Measurements from ENCODE around the gene SPECC1.

Gene SPECC1

DNA sequence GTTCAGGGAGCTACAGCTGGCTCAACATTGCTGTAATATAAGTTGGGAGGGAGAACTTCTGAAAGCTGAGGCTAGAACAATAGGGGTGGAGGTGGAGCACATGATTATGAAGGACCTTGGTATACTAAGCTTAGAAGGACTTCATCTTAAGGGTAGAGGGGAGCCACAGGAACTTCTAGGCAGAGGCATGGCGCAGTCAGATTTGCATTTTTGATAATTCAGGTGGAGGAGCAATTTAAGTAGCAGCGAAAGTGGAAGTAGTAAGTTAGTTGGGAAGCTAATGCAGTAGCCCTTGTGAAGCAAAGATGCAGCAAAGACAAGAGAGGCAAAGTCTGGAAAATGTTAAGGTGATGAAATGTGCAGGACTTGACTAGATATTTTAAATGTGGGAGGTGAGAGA, 144.1 kb downstream of the SPECC1 start:
- no peak for TF ChIP-seq CTCF (IDR thresholded peaks at IDR 0.05)
- Mint-ChIP-seq H3K9me3 (no peaks in the 10 kb centered on the region), H3K36me3 (ENCODE audit: low read depth) (no peaks in the 10 kb centered on the region), H3K4me1 (peaks cover 6% of the 10 kb centered on the region), H3K27me3 (ENCODE audit: low read depth, poor library complexity) (peaks cover 29% of the 10 kb centered on the region), H3K4me3 (no peak overlapping the region), H3K27ac (no peak overlapping the region)
- DNase-seq: no peak

GRCh38 chr17:20154286-20155000, 145.3 kb downstream of the SPECC1 start:
- Mint-ChIP-seq H3K27ac (no peak overlapping the region), H3K9me3 (no peaks in the 10 kb centered on the region), H3K36me3 (ENCODE audit: low read depth) (no peaks in the 10 kb centered on the region), H3K27me3 (ENCODE audit: low read depth, poor library complexity) (peaks cover 28% of the 10 kb centered on the region), H3K4me1 (peaks cover 6% of the 10 kb centered on the region), H3K4me3 (no peak overlapping the region)
- DNase-seq: no peak
- no peak for TF ChIP-seq CTCF (IDR thresholded peaks at IDR 0.05)

GRCh38 chr17:20155258-20156195, 146.4 kb downstream of the SPECC1 start:
- DNase-seq: peak; percentile 100
- H3K27ac Mint-ChIP-seq: no peak overlapping the region
- peaks cover 25% of the 10 kb centered on the region for H3K27me3 Mint-ChIP-seq (ENCODE audit: low read depth, poor library complexity)
- no peak overlapping the region for H3K4me3 Mint-ChIP-seq
- H3K4me1 Mint-ChIP-seq: peaks cover 6% of the 10 kb centered on the region
- no peaks in the 10 kb centered on the region for H3K36me3 Mint-ChIP-seq (ENCODE audit: low read depth)
- no peak for TF ChIP-seq CTCF (IDR thresholded peaks at IDR 0.05)
- no peaks in the 10 kb centered on the region for H3K9me3 Mint-ChIP-seq

- no peak for TF ChIP-seq CTCF (IDR thresholded peaks at IDR 0.05)
- Mint-ChIP-seq H3K4me3 (peak overlapping the region; percentile 93), H3K27me3 (ENCODE audit: low read depth, poor library complexity) (peaks cover 25% of the 10 kb centered on the region), H3K36me3 (ENCODE audit: low read depth) (no peaks in the 10 kb centered on the region), H3K4me1 (peaks cover 6% of the 10 kb centered on the region), H3K9me3 (no peaks in the 10 kb centered on the region), H3K27ac (no peak overlapping the region)
- DNase-seq: peak; percentile 67
Measured at GRCh38 chr17:20156196-20157000, 147.2 kb downstream of the SPECC1 start.

DNA sequence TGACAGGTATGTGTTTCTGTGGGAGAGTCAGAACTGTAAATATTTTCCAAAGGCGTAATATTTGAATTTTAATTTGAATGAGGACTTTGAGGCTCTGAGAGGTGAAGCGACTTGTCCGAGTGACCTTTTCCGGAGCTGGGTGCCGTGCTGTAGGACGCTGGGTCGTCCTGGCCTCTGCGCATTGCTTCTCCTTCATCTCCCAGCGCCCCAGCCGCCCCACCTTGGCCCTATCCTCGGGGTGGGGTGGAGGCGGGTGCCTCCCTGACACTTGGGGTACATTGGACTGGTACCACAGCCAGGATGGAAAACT, 147.8 kb downstream of the SPECC1 start:
- peaks cover 20% of the 10 kb centered on the region for H3K27me3 Mint-ChIP-seq (ENCODE audit: low read depth, poor library complexity)
- TF ChIP-seq CTCF (IDR thresholded peaks at IDR 0.05): no peak
- peaks cover 6% of the 10 kb centered on the region for H3K4me1 Mint-ChIP-seq
- H3K36me3 Mint-ChIP-seq (ENCODE audit: low read depth): no peaks in the 10 kb centered on the region
- peak; percentile 16 for DNase-seq
- peak overlapping the region; percentile 93 for H3K4me3 Mint-ChIP-seq
- no peak overlapping the region for H3K27ac Mint-ChIP-seq
- H3K9me3 Mint-ChIP-seq: no peaks in the 10 kb centered on the region

All from nephron progenitor cell (in vitro differentiated cells).